WTC11 (cell line): ENCODE results near the gene COQ6. TPM values are rescaled to one million over a fixed set of nuclear protein-coding genes. Genes with fewer than 3 reads are reported as not detected.

Experiments used
- ATAC-seq: fragments of 200-7000 bp; cut with Tn5 transposase; 2 replicates; pipeline ENCODE4 v1.10.0; 2021; ENCODE audit warnings: mild to moderate bottlenecking, moderate library complexity
- CTCF ChIA-PET: fragments of 300-600 bp; sonication (Branson Sonifier 250); formaldehyde crosslinking; loops from one replicate; lab custom pipeline; 2021; ENCODE audit warnings: antibody characterized with exemption; lab: Charles Lee
- POLR2A ChIA-PET: fragments of 350-600 bp; sonication (Branson Sonifier 250); formaldehyde crosslinking; loops from one replicate; lab custom pipeline; 2021; ENCODE audit warnings: antibody characterized with exemption; lab: Charles Lee
- DNase-seq: peaks from one replicate; pipeline ENCODE4 v3.0.0; 2021; ENCODE audit warnings: low spot score
- H3K27ac Mint-ChIP-seq: 2 replicates; pipeline ENCODE4 v1.8.0; 2021; ENCODE audit warnings: mixed read lengths
- H3K27me3 Mint-ChIP-seq: 2 replicates; pipeline ENCODE4 v1.8.0; 2021; ENCODE audit warnings: low read depth, mild to moderate bottlenecking, moderate library complexity, mixed read lengths
- H3K36me3 Mint-ChIP-seq: 2 replicates; pipeline ENCODE4 v1.8.0; 2021; ENCODE audit warnings: mixed read lengths
- H3K4me1 Mint-ChIP-seq: 2 replicates; pipeline ENCODE4 v1.8.0; 2022; ENCODE audit warnings: mixed read lengths
- H3K4me3 Mint-ChIP-seq: 2 replicates; pipeline ENCODE4 v1.8.0; 2021; ENCODE audit warnings: mild to moderate bottlenecking, moderate library complexity, mixed read lengths
- H3K9me3 Mint-ChIP-seq: 2 replicates; pipeline ENCODE4 v1.8.0; 2021; ENCODE audit warnings: mixed read lengths
- ESRRA ChIP-seq: sonication (generic); formaldehyde crosslinking; IDR thresholded peaks from 2 replicates; pipeline ENCODE4 v1.8.1; 2022; ENCODE audit warnings: mild to moderate bottlenecking, missing genetic modification reagents, borderline replicate concordance
- GTF2I ChIP-seq: fragments of 250-450 bp; sonication (Bioruptor Pico); conservative IDR thresholded peaks from 2 replicates; pipeline ENCODE4 v1.4.0; 2021; ENCODE audit warnings: mild to moderate bottlenecking
- KAT7 ChIP-seq: sonication (generic); formaldehyde crosslinking; IDR thresholded peaks from 2 replicates; pipeline ENCODE4 v1.8.1; 2023; ENCODE audit warnings: missing genetic modification reagents, mild to moderate bottlenecking, borderline replicate concordance
- MAX ChIP-seq: sonication (generic); formaldehyde crosslinking; IDR thresholded peaks from 2 replicates; pipeline ENCODE4 v1.8.0; 2022; ENCODE audit warnings: mild to moderate bottlenecking, missing genetic modification reagents
- MXD4 ChIP-seq: fragments of 250-450 bp; sonication (Bioruptor Pico); IDR thresholded peaks from 2 replicates; pipeline ENCODE4 v1.8.0; 2021; ENCODE audit warnings: mild to moderate bottlenecking, moderate library complexity, borderline replicate concordance
- MYBL2 ChIP-seq: sonication (generic); formaldehyde crosslinking; IDR thresholded peaks from 2 replicates; pipeline ENCODE4 v1.8.1; 2023; ENCODE audit warnings: mild to moderate bottlenecking, moderate library complexity, missing genetic modification reagents
- NFATC4 ChIP-seq: fragments of 250-450 bp; sonication (Bioruptor Pico); IDR thresholded peaks from 2 replicates; pipeline ENCODE4 v1.9.0; 2021; ENCODE audit warnings: mild to moderate bottlenecking
- NFE2L1 ChIP-seq: sonication (generic); formaldehyde crosslinking; IDR thresholded peaks from 2 replicates; pipeline ENCODE4 v1.8.1; 2023; ENCODE audit warnings: missing genetic modification reagents
- NFYB ChIP-seq: sonication (generic); formaldehyde crosslinking; conservative IDR thresholded peaks from 2 replicates; pipeline ENCODE4 v1.8.0; 2022; ENCODE audit warnings: low read depth, missing genetic modification reagents
- TEAD1 ChIP-seq: sonication (generic); formaldehyde crosslinking; IDR thresholded peaks from 2 replicates; pipeline ENCODE4 v1.8.0; 2022; ENCODE audit warnings: mild to moderate bottlenecking, missing genetic modification reagents
- TP53 ChIP-seq: sonication (generic); formaldehyde crosslinking; IDR thresholded peaks from 2 replicates; pipeline ENCODE4 v1.8.1; 2023; ENCODE audit warnings: mild to moderate bottlenecking, missing genetic modification reagents
- ZBTB21 ChIP-seq: sonication (generic); formaldehyde crosslinking; IDR thresholded peaks from 2 replicates; pipeline ENCODE4 v1.8.1; 2023; ENCODE audit warnings: mild to moderate bottlenecking, missing genetic modification reagents, borderline replicate concordance
- ZNF219 ChIP-seq: sonication (generic); formaldehyde crosslinking; IDR thresholded peaks from 2 replicates; pipeline ENCODE4 v1.8.0; 2023; ENCODE audit warnings: missing genetic modification reagents, mild to moderate bottlenecking, borderline replicate concordance
- ZNF416 ChIP-seq: fragments of 250-450 bp; sonication (Bioruptor Pico); IDR thresholded peaks from 2 replicates; pipeline ENCODE4 v1.9.0; 2021; ENCODE audit warnings: mild to moderate bottlenecking, inconsistent platforms
- ZNF423 ChIP-seq: fragments of 250-450 bp; sonication (Bioruptor Pico); IDR thresholded peaks from 2 replicates; pipeline ENCODE4 v2.1.2; 2022; ENCODE audit warnings: mild to moderate bottlenecking, moderate library complexity
- ZNF425 ChIP-seq: fragments of 250-450 bp; sonication (Bioruptor Pico); conservative IDR thresholded peaks from 2 replicates; pipeline ENCODE4 v1.9.0; 2021; ENCODE audit warnings: mild to moderate bottlenecking
- ZNF532 ChIP-seq: fragments of 250-450 bp; sonication (Bioruptor Pico); IDR thresholded peaks from 2 replicates; pipeline ENCODE4 v1.9.0; 2021; ENCODE audit warnings: mild to moderate bottlenecking, borderline replicate concordance
- ZNF671 ChIP-seq: fragments of 250-450 bp; sonication (Bioruptor Pico); IDR thresholded peaks from 2 replicates; pipeline ENCODE4 v1.8.0; 2021; ENCODE audit warnings: mild to moderate bottlenecking
- total RNA-seq: library from RNA; stranded (reverse); gene quantifications from 3 replicates; pipeline ENCODE4 v1.2.3, GENCODE V29; 2021
- TF ChIP-seq, protein P1 (sequence below): sonication (generic); formaldehyde crosslinking; IDR thresholded peaks from 2 replicates; pipeline ENCODE4 v1.8.0; 2022; ENCODE audit warnings: mild to moderate bottlenecking, missing genetic modification reagents
- TF ChIP-seq, protein P2 (sequence below): sonication (generic); formaldehyde crosslinking; IDR thresholded peaks from 2 replicates; pipeline ENCODE4 v1.8.1; 2022; ENCODE audit warnings: low read depth, missing genetic modification reagents, borderline replicate concordance
- TF ChIP-seq, protein P3 (sequence below): fragments of 250-450 bp; sonication (Bioruptor Pico); IDR thresholded peaks from 2 replicates; pipeline ENCODE4 v1.8.0; 2021; ENCODE audit warnings: mild to moderate bottlenecking
- TF ChIP-seq, protein P4 (sequence below): sonication (generic); formaldehyde crosslinking; conservative IDR thresholded peaks from 2 replicates; pipeline ENCODE4 v1.8.1; 2022; ENCODE audit warnings: mild to moderate bottlenecking, missing genetic modification reagents
- TF ChIP-seq, protein P5 (sequence below): fragments of 250-450 bp; sonication (Bioruptor Pico); IDR thresholded peaks from 2 replicates; pipeline ENCODE4 v1.9.0; 2021; ENCODE audit warnings: moderate library complexity, mild to moderate bottlenecking, inconsistent platforms, borderline replicate concordance

Gene COQ6
- total RNA-seq, 1 experiment from 2014 or later: 10.4 TPM

GRCh38 chr14:73903028-73903427 is 47.1 kb upstream of the COQ6 start (continued):
- TF ChIP-seq, protein P1, sequence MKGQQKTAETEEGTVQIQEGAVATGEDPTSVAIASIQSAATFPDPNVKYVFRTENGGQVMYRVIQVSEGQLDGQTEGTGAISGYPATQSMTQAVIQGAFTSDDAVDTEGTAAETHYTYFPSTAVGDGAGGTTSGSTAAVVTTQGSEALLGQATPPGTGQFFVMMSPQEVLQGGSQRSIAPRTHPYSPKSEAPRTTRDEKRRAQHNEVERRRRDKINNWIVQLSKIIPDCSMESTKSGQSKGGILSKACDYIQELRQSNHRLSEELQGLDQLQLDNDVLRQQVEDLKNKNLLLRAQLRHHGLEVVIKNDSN (CRISPR knock-in tag): no peak
- TF ChIP-seq, protein P2, sequence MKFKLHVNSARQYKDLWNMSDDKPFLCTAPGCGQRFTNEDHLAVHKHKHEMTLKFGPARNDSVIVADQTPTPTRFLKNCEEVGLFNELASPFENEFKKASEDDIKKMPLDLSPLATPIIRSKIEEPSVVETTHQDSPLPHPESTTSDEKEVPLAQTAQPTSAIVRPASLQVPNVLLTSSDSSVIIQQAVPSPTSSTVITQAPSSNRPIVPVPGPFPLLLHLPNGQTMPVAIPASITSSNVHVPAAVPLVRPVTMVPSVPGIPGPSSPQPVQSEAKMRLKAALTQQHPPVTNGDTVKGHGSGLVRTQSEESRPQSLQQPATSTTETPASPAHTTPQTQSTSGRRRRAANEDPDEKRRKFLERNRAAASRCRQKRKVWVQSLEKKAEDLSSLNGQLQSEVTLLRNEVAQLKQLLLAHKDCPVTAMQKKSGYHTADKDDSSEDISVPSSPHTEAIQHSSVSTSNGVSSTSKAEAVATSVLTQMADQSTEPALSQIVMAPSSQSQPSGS: no peak
- TF ChIP-seq ZNF219 (CRISPR knock-in tag) (no peak), MAX (CRISPR knock-in tag) (no peak), NFATC4 (CRISPR knock-in tag) (no peak)

- Mint-ChIP-seq H3K27ac (no peak overlapping the region), H3K4me3 (no peak overlapping the region), H3K36me3 (peaks cover 72% of the 10 kb centered on the region), H3K9me3 (peaks cover 14% of the 10 kb centered on the region), H3K27me3 (no peaks in the 10 kb centered on the region), H3K4me1 (no peaks in the 10 kb centered on the region)
- POLR2A ChIA-PET: no interaction called here
- TF ChIP-seq MYBL2 (CRISPR knock-in tag): no peak
- TF ChIP-seq NFYB: no peak
- TF ChIP-seq, protein P3, sequence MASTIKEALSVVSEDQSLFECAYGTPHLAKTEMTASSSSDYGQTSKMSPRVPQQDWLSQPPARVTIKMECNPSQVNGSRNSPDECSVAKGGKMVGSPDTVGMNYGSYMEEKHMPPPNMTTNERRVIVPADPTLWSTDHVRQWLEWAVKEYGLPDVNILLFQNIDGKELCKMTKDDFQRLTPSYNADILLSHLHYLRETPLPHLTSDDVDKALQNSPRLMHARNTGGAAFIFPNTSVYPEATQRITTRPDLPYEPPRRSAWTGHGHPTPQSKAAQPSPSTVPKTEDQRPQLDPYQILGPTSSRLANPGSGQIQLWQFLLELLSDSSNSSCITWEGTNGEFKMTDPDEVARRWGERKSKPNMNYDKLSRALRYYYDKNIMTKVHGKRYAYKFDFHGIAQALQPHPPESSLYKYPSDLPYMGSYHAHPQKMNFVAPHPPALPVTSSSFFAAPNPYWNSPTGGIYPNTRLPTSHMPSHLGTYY (CRISPR knock-in tag): no peak
- no peak for TF ChIP-seq NFE2L1 (CRISPR knock-in tag)
- TF ChIP-seq ZNF423 (CRISPR knock-in tag): no peak
- TF ChIP-seq ZBTB21 (CRISPR knock-in tag): no peak
- no peak for TF ChIP-seq TP53 (CRISPR knock-in tag)
- no peak for TF ChIP-seq ESRRA (CRISPR knock-in tag)
- no peak for TF ChIP-seq KAT7 (CRISPR knock-in tag)
- TF ChIP-seq ZNF671 (CRISPR knock-in tag): no peak
- TF ChIP-seq TEAD1 (CRISPR knock-in tag): no peak
- TF ChIP-seq ZNF425 (CRISPR knock-in tag): no peak
- TF ChIP-seq, protein P4, sequence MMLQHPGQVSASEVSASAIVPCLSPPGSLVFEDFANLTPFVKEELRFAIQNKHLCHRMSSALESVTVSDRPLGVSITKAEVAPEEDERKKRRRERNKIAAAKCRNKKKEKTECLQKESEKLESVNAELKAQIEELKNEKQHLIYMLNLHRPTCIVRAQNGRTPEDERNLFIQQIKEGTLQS (CRISPR knock-in tag): no peak
- no peak for TF ChIP-seq ZNF532 (CRISPR knock-in tag)
- TF ChIP-seq, protein P5, sequence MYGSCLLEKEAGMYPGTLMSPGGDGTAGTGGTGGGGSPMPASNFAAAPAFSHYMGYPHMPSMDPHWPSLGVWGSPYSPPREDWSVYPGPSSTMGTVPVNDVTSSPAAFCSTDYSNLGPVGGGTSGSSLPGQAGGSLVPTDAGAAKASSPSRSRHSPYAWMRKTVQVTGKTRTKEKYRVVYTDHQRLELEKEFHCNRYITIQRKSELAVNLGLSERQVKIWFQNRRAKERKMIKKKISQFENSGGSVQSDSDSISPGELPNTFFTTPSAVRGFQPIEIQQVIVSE (CRISPR knock-in tag): no peak
- TF ChIP-seq GTF2I: no peak
- TF ChIP-seq MAX (CRISPR knock-in tag): no peak
- TF ChIP-seq ZNF416: no peak
- no peak for TF ChIP-seq MXD4
- ATAC-seq: no peak
- CTCF ChIA-PET: no interaction called here
- DNase-seq: no peak
Observed at GRCh38 chr14:73909681-73910080, 40.4 kb upstream of the COQ6 start.
